Endothelial cell of umbilical vein (primary cell): Measurements from ENCODE around the gene LDLRAD4. TPM values are rescaled to one million over a fixed set of nuclear protein-coding genes. Genes with fewer than 3 reads are reported as not detected.

ENCODE experiments used
- BruUV-seq: library from RNA; stranded (reverse); fragments of 400-500 nt; replicated peaks from 2 replicates; lab custom pipeline; 2021; lab: Mats Ljungman, UMichigan
- CTCF ChIA-PET: fragments of 300-600, 350-600 bp; sonication (Branson Sonifier 250); formaldehyde crosslinking; loops from one replicate; lab custom pipeline; 2021; ENCODE audit warnings: antibody characterized with exemption, inconsistent platforms; lab: Charles Lee
- POLR2A ChIA-PET: fragments of 300-600, 350-600 bp; sonication (Branson Sonifier 250); formaldehyde crosslinking; loops from one replicate; lab custom pipeline; 2021; ENCODE audit warnings: antibody characterized with exemption, inconsistent platforms; lab: Charles Lee
- DNase-seq: peaks from one replicate; pipeline ENCODE4 v3.0.0-alpha.2; 2011; ENCODE audit warnings: low read depth, low spot score
- FAIRE-seq: peaks from 2 replicates; lab custom pipeline; 2011; peaks lifted over from hg19 to GRCh38; lab: Jason Lieb, UNC
- H2AFZ ChIP-seq: 2 replicates; pipeline ENCODE4 v1.6.0; 2012; ENCODE audit warnings: low read depth, low read length, control low read depth, inconsistent platforms
- H3K27ac ChIP-seq: 2 replicates; pipeline ENCODE4 v1.5.1; 2011; ENCODE audit warnings: low read depth, mild to moderate bottlenecking, control low read depth, low read length, moderate library complexity; ENCODE audit not compliant: insufficient read depth
- H3K27me3 ChIP-seq, 2 experiments: 2 replicates each; pipeline versions ENCODE4 v1.6.0 to v1.6.1; 2011; ENCODE audit warnings: low read length in 2 of 2, mixed read lengths in 1 of 2; ENCODE audit not compliant: control insufficient read depth in 2 of 2, insufficient read depth in 2 of 2
- H3K36me3 ChIP-seq, 2 experiments: 2 replicates in 1 of 2; 3 replicates in 1 of 2; pipeline ENCODE4 v1.5.1; 2011; ENCODE audit warnings: low read length in 2 of 2, mild to moderate bottlenecking in 1 of 2, moderate library complexity in 1 of 2; ENCODE audit not compliant: control insufficient read depth in 2 of 2, insufficient read depth in 2 of 2; ENCODE audit errors: extremely low read depth in 1 of 2
- H3K4me1 ChIP-seq: 3 replicates; pipeline ENCODE4 v1.5.1; 2011; ENCODE audit warnings: mild to moderate bottlenecking, low read length; ENCODE audit not compliant: control insufficient read depth, insufficient read depth; ENCODE audit errors: extremely low read depth
- H3K4me2 ChIP-seq: 2 replicates; pipeline ENCODE4 v1.6.1; 2011; ENCODE audit warnings: low read length, control low read depth, mixed read lengths; ENCODE audit not compliant: insufficient read depth
- H3K4me3 ChIP-seq, 3 experiments: fragments of 200-600 bp in 1 of 3; sonication (generic), shearing (Covaris generic) in 1 of 3; replicated peaks in 1 of 3; 2 replicates each; pipeline ENCODE4 v1.5.1; 2011 to 2016; ENCODE audit warnings: control low read depth in 3 of 3, low read length in 3 of 3, mild to moderate bottlenecking in 2 of 3, inconsistent platforms in 1 of 3, low read depth in 1 of 3, moderate library complexity in 1 of 3; ENCODE audit not compliant: insufficient read depth in 1 of 3
- H3K79me2 ChIP-seq: 2 replicates; pipeline ENCODE4 v1.6.0; 2012; ENCODE audit warnings: low read length, inconsistent platforms; ENCODE audit not compliant: control insufficient read depth, insufficient read depth
- H3K9ac ChIP-seq: replicated peaks from 2 replicates; pipeline ENCODE3; 2011; ENCODE audit warnings: low read length, control low read depth; ENCODE audit not compliant: insufficient read depth; ENCODE audit errors: extremely low read depth
- H3K9me1 ChIP-seq: replicated peaks from 3 replicates; pipeline ENCODE4 v1.6.0; 2011; ENCODE audit warnings: mild to moderate bottlenecking, low read length; ENCODE audit not compliant: control insufficient read depth, insufficient read depth; ENCODE audit errors: extremely low read depth
- H3K9me3 ChIP-seq: replicated peaks from 2 replicates; pipeline ENCODE4 v1.5.1; 2012; ENCODE audit warnings: low read length, inconsistent platforms; ENCODE audit not compliant: control insufficient read depth, insufficient read depth
- H4K20me1 ChIP-seq: replicated peaks from 2 replicates; pipeline ENCODE3; 2011; ENCODE audit warnings: mild to moderate bottlenecking, low read length; ENCODE audit not compliant: control insufficient read depth, insufficient read depth; ENCODE audit errors: extremely low read depth
- CTCF ChIP-seq, 2 donors: IDR thresholded peaks; 1 replicate in 1 of 2; 2 replicates in 1 of 2; pipeline ENCODE4 v1.5.1; 2011; ENCODE audit warnings: low read length in 2 of 2, mild to moderate bottlenecking in 2 of 2, moderate library complexity in 2 of 2, control low read depth in 1 of 2, inconsistent platforms in 1 of 2, low read depth in 1 of 2; ENCODE audit not compliant: insufficient read depth in 1 of 2; ENCODE audit errors: extremely low read depth in 1 of 2
- EZH2 ChIP-seq: IDR thresholded peaks from 2 replicates; pipeline ENCODE4 v1.6.1; 2012; ENCODE audit warnings: borderline replicate concordance, low read depth, mild to moderate bottlenecking, moderate library complexity, low read length, inconsistent platforms; ENCODE audit not compliant: severe bottlenecking
- FOS ChIP-seq: IDR thresholded peaks from 2 replicates; pipeline ENCODE4 v1.6.1; 2011; ENCODE audit warnings: mild to moderate bottlenecking, low read length, moderate library complexity, borderline replicate concordance; ENCODE audit not compliant: insufficient read depth
- GATA2 ChIP-seq: IDR thresholded peaks from 2 replicates; pipeline ENCODE4 v1.7.0; 2011; ENCODE audit warnings: low read depth, mild to moderate bottlenecking, moderate library complexity, mixed read lengths, low read length; ENCODE audit not compliant: insufficient read length, insufficient read depth
- JUN ChIP-seq: IDR thresholded peaks from 2 replicates; pipeline ENCODE4 v1.6.1; 2011; ENCODE audit warnings: borderline replicate concordance, low read depth; ENCODE audit not compliant: insufficient read length, insufficient read depth
- MAX ChIP-seq: IDR thresholded peaks from 2 replicates; pipeline ENCODE4 v1.6.1; 2011; ENCODE audit not compliant: insufficient read depth, insufficient read length
- MYC ChIP-seq: IDR thresholded peaks from one replicate; pipeline ENCODE4 v1.6.1; 2011; ENCODE audit warnings: mild to moderate bottlenecking, low read depth, low read length
- POLR2A ChIP-seq: IDR thresholded peaks from 2 replicates; pipeline ENCODE4 v1.6.1; 2012; ENCODE audit warnings: low read depth, mild to moderate bottlenecking, control low read depth, low read length
- POLR2AphosphoS5 ChIP-seq: IDR thresholded peaks from 2 replicates; pipeline ENCODE4 v1.6.1; 2012; ENCODE audit warnings: low read depth, mild to moderate bottlenecking, control low read depth, low read length, moderate library complexity; ENCODE audit not compliant: insufficient read depth
- dilution Hi-C: fragments of 300-500 bp; cut with MboI; formaldehyde crosslinking; loops from one replicate; pipeline ENCODE4 v1.15.0; 2019; ENCODE audit warnings: low sequenced_read_pairs; ENCODE audit not compliant: extremely low pct_ligation_motif_present
- intact Hi-C: fragments of 100-400 bp; cut with micrococcal nuclease; formaldehyde crosslinking; loops from one replicate; pipeline ENCODE4 v1.10.0; 2022
- polyA plus RNA-seq, 4 experiments: library from polyadenylated mRNA; depleted of rRNA in 3 of 4; stranded (reverse) in 3 of 4; unstranded in 1 of 4; fragments of >200 nt; gene quantifications; 2 replicates each; pipeline versions ENCODE4 v1.2.1 to v1.2.3, GENCODE V29; 2011 to 2012; ENCODE audit warnings: missing spikeins in 1 of 4
- total RNA-seq: library from RNA; stranded (reverse); gene quantifications from 2 replicates; pipeline ENCODE4 v1.2.3, GENCODE V29; 2021

Gene LDLRAD4
- total and polyA plus RNA-seq, 2 donors (not counting 3 experiments of a cell fraction or from before 2014, with no cell fraction given) = 5.2 to 6.5 TPM

GRCh38 chr18:13461936-13462335 is 243.4 kb downstream of the LDLRAD4 start:
- no peak for FAIRE-seq
- Histone ChIP-seq H3K4me3 (no peak overlapping the region), H3K4me2 (no peak overlapping the region), H3K9me3 (no peaks in the 10 kb centered on the region), H3K79me2 (no peaks in the 10 kb centered on the region), H2AFZ (no peak overlapping the region), H4K20me1 (no peaks in the 10 kb centered on the region), H3K27me3 (no peaks in the 10 kb centered on the region), H3K9me1 (no peaks in the 10 kb centered on the region), H3K4me1 (peaks cover 32% of the 10 kb centered on the region), H3K36me3 (no peaks in the 10 kb centered on the region), H3K9ac (no peak overlapping the region), H3K27ac (no peak overlapping the region)
- DNase-seq = no peak
- ChIA-PET POLR2A (no interaction called here), CTCF (no interaction called here)
- BruUV-seq = no TSS peak
- intact Hi-C loops = loop anchor here (10.0 kb wide), 4 partner anchors 73 to 343 kb away; partner anchors contain the start of genes FAM210A and RNMT
- no peak for TF ChIP-seq CTCF (IDR thresholded peaks at IDR 0.05; ENCODE audit: extremely low read depth in 1 of 2, insufficient read depth in 1 of 2, low read depth in 1 of 2, low read length in 2 of 2)
- TF ChIP-seq MYC = no peak
- dilution Hi-C loops = no loop called here

GRCh38 chr18:13462686-13463085 is 244.1 kb downstream of the LDLRAD4 start:
- no peak overlapping the region for H3K4me2 ChIP-seq
- H4K20me1 ChIP-seq = no peaks in the 10 kb centered on the region
- no peak overlapping the region for H3K27ac ChIP-seq
- H3K36me3 ChIP-seq = no peaks in the 10 kb centered on the region
- intact Hi-C loops = loop anchor here (10.0 kb wide), 4 partner anchors 72 to 342 kb away; partner anchors contain the start of genes FAM210A and RNMT
- POLR2A ChIA-PET = no interaction called here
- H3K4me3 ChIP-seq = no peak overlapping the region
- H3K9me1 ChIP-seq = no peaks in the 10 kb centered on the region
- H3K9me3 ChIP-seq = no peaks in the 10 kb centered on the region
- CTCF ChIA-PET = no interaction called here
- no peak for TF ChIP-seq GATA2
- no peak for TF ChIP-seq FOS
- TF ChIP-seq MAX = no peak
- TF ChIP-seq EZH2 = no peak
- no peak for TF ChIP-seq JUN
- no peak for TF ChIP-seq CTCF (IDR thresholded peaks at IDR 0.05; ENCODE audit: extremely low read depth in 1 of 2, insufficient read depth in 1 of 2, low read depth in 1 of 2, low read length in 2 of 2)
- TF ChIP-seq MYC = no peak
- no peak for TF ChIP-seq POLR2AphosphoS5
- no peak for TF ChIP-seq POLR2A
- dilution Hi-C loops = no loop called here
- FAIRE-seq (no peak), DNase-seq (no peak)
- no peaks in the 10 kb centered on the region for H3K27me3 ChIP-seq
- no peak overlapping the region for H3K9ac ChIP-seq
- peaks cover 25% of the 10 kb centered on the region for H3K4me1 ChIP-seq
- H3K79me2 ChIP-seq = no peaks in the 10 kb centered on the region
- no TSS peak for BruUV-seq
- no peak overlapping the region for H2AFZ ChIP-seq
